ENCODE data around the gene RASGRP4. TPM values are rescaled to one million over a fixed set of nuclear protein-coding genes. Genes with fewer than 3 reads are reported as not detected.
A peak's percentile ranks its signal among the peaks of the same experiment; 100 is the strongest.
"Not testable (repeated sequence)": the region's sequence is repeated elsewhere in the genome, so short reads cannot be mapped to it uniquely, and the experiment has no call there.

RASGRP4 gene
- total RNA-seq, 2 experiments from 2014 or later = 0.22 to 0.23 TPM

DNA sequence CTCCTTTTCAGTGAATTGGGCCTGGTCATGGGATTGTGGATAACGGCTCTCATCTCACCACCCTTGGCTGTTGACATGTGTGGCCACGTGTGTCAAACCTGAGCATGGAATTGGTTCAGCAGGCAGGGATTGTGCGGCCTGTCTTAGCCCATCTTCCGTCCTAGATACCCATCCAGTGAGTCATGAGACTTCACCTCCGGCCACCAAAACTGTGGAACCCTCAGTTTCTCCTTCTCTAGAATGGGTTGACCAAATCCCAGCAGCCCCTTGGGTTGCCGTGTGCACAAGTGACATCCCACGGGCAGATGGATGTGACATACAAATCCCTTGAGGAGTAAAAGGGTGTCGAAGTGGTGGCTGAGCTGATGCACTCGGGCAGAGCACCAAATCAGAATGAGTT, 44.9 kb downstream of the RASGRP4 start:
- H3K4me3 Mint-ChIP-seq = no peak overlapping the region
- no peak overlapping the region for H3K27ac Mint-ChIP-seq
- DNase-seq = no peak
- H3K36me3 Mint-ChIP-seq = peaks cover 71% of the 10 kb centered on the region
- H3K4me1 Mint-ChIP-seq = peaks cover 10% of the 10 kb centered on the region
- peaks cover 15% of the 10 kb centered on the region for H3K27me3 Mint-ChIP-seq
- H3K9me3 Mint-ChIP-seq = no peaks in the 10 kb centered on the region

DNA sequence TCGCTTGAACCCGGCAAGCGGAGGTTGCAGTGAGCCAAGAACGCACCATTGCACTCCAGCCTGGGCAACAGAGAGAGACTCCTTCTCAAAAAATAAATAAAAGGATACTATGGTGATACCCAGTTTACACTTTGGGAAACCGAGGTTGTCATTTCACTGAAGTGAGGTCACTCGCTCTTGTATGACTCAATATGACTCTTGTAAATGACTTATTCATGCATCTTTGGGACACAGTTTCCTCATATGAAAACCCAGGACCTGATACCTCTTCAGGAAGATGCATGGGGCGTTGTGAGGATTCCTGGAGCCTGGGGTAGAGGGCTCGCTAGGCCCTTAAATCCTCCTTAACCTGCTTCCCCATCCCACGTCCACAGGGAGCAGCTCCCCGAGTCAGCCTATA, 47.2 kb downstream of the RASGRP4 start:
- Mint-ChIP-seq H3K27ac (no peak overlapping the region), H3K27me3 (peaks cover 2% of the 10 kb centered on the region), H3K4me1 (peaks cover 15% of the 10 kb centered on the region), H3K36me3 (peaks cover 71% of the 10 kb centered on the region), H3K9me3 (no peaks in the 10 kb centered on the region), H3K4me3 (no peak overlapping the region)
- DNase-seq = no peak

DNA sequence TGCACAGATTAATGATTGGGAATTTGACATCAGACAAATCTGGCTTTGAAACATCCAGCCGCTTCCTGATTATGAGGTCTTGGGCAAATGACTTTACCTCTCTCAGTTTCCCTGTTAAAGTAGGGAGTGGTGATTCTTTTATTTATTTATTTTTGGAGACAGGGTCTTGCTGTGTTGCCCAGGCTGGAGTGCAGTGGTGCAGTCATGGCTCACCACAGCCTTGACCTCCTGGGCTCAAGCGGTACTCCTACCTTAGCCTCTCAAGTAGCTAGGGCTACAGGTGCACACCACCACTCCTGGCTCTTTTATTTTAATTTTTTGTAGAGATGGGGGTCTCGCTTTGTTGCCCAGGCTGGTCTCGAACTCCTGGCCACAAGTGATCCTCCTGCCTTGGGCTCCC, 49.0 kb downstream of the RASGRP4 start:
- H3K9me3 Mint-ChIP-seq = no peaks in the 10 kb centered on the region
- H3K36me3 Mint-ChIP-seq = peaks cover 57% of the 10 kb centered on the region
- no peaks in the 10 kb centered on the region for H3K27me3 Mint-ChIP-seq
- no peak for DNase-seq
- peaks cover 15% of the 10 kb centered on the region for H3K4me1 Mint-ChIP-seq
- no peak overlapping the region for H3K27ac Mint-ChIP-seq
- H3K4me3 Mint-ChIP-seq = no peak overlapping the region

DNA sequence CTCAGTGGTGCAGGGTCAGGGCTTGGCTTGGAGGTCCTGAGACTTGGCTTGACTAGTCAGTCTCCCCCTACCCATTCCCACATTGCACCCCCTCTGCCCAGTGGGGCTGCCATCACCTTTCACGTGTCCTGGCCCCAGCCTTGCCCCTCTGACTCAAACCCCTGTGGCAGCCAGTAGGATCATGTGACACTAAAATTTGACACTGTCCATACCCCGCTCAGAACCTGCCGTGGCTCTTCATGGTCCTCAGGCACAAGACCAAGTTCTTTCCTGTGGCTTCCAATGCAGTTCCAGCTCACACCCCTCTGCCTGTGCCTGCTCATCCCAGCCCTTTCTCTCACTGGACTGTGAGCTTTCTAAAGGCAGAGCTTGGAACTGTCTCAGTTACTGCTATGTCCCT, 49.4 kb downstream of the RASGRP4 start:
- Mint-ChIP-seq H3K9me3 (no peaks in the 10 kb centered on the region), H3K27me3 (no peaks in the 10 kb centered on the region), H3K4me1 (peaks cover 15% of the 10 kb centered on the region), H3K4me3 (peak overlapping the region; percentile 98), H3K27ac (no peak overlapping the region), H3K36me3 (peaks cover 52% of the 10 kb centered on the region)
- no peak for DNase-seq

DNA sequence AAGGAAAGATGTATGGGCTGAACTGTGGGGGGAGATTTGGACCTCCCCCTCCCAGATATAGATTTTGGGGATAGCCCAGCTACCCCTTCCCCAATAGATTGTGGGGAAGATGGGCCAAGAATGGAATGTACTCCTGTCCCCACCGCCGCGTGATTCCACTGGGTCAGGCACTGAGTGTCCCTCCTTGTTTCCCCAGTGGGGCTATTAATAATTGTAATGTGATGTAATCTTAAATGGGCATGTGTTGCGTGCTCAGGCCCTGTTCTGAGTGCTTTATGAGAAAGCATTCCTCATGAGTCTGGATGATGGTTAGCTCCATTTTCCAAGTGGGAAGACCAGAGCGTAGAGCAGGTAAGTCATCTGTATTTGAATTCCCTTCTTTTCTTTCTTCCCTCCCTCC, 50.3 kb downstream of the RASGRP4 start:
- peak overlapping the region; percentile 98 for H3K4me3 Mint-ChIP-seq
- H3K27me3 Mint-ChIP-seq = no peaks in the 10 kb centered on the region
- no peaks in the 10 kb centered on the region for H3K9me3 Mint-ChIP-seq
- peaks cover 46% of the 10 kb centered on the region for H3K36me3 Mint-ChIP-seq
- DNase-seq = no peak
- H3K27ac Mint-ChIP-seq = peak overlapping the region; percentile 94
- peaks cover 15% of the 10 kb centered on the region for H3K4me1 Mint-ChIP-seq

DNA sequence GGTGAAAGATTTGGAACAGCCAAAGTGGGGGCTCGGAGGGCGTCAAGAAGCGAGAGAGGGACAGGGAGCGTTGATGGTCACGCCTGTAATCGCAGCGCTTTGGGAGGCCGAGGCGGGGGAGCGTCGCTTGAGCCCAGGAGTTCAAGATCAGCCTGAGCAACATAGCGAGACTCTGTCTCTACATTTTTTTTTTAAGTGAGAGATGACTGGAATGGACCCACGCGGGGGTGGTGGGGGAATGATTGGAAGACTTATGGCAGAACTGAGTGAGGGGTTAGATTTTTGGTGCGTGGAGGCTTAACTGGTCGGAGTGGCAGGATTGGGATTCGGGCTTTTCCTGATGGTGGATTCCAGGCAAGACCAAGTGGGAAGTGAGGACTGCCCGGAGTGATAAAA, 50.9 kb downstream of the RASGRP4 start:
- Mint-ChIP-seq H3K27ac (peak overlapping the region; percentile 94), H3K4me1 (peaks cover 15% of the 10 kb centered on the region), H3K4me3 (peak overlapping the region; percentile 98), H3K27me3 (peaks cover 6% of the 10 kb centered on the region), H3K9me3 (no peaks in the 10 kb centered on the region), H3K36me3 (peaks cover 42% of the 10 kb centered on the region)
- no peak for DNase-seq

DNA sequence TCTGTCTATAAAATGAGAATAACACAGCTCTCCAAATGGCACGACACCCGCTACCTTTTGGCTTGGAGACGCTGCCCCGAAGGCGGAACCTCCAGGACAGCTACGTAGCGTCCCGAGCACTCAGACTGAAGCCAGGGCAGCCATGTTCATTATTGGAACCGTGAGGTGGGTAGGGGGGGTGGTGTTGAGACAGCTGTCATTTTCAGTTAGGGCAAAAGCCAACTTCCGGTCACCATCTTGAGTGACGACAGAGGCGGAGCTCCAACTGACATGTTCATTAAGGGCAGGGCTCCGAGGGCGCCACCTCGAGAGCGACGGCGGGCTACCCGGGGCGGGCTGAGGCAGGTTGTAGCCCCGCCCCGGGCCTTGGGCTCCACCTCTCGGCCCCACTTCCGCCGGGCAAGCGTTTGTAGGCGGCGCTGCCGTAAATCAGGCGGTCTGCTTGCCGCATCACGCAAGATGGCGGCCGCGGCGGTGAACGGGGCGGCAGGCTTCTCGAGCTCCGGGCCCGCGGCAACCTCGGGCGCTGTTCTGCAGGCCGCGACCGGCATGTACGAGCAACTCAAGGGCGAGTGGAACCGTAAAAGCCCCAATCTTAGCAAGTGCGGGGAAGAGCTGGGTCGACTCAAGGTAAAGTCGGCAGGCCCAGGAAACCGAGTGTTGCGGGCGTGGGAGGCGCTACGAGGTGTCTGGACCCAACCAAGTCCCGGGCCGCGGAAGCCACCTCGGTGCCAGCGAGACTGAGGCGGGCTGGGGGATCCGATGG, 51.5 kb downstream of the RASGRP4 start, which contains the start of gene PSMD8:
PSMD8 (plus strand) TSS at position 240 of the 766 bp plus-strand sequence; CDS start at position 271, 31 bp downstream.
- peak; percentile 99 for DNase-seq
- Mint-ChIP-seq H3K36me3 (peaks cover 39% of the 10 kb centered on the region), H3K9me3 (no peaks in the 10 kb centered on the region), H3K27me3 (peaks cover 6% of the 10 kb centered on the region), H3K4me3 (peak within 1 kb of the TSS; percentile 98), H3K4me1 (peaks cover 14% of the 10 kb centered on the region), H3K27ac (peak within 1 kb of the TSS; percentile 94)

DNA sequence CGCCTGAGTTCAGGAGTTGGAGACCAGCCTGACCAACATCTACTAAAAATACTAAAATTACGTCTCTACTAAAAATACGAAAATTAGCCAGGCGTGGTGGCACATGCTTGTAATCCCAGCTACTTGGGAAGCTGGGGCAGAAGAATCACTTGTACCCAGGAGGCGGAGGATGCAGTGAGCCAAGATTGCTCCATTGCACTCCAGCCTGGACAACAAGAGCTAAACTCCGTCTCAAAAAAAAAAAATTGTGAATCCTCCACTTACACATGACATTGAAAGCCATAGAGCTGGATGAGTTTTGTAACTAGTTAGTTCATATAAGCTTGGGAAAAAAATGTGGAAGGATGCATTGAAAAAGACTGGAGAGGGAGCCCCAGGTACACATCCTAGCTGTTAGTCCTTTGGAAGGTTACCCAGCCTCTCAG, 52.1 kb downstream of the RASGRP4 start:
- Mint-ChIP-seq H3K36me3 (peaks cover 33% of the 10 kb centered on the region), H3K27me3 (peaks cover 6% of the 10 kb centered on the region), H3K4me3 (peak overlapping the region; percentile 83), H3K9me3 (no peaks in the 10 kb centered on the region), H3K27ac (peak overlapping the region; percentile 91), H3K4me1 (peaks cover 13% of the 10 kb centered on the region)
- no peak for DNase-seq

DNA sequence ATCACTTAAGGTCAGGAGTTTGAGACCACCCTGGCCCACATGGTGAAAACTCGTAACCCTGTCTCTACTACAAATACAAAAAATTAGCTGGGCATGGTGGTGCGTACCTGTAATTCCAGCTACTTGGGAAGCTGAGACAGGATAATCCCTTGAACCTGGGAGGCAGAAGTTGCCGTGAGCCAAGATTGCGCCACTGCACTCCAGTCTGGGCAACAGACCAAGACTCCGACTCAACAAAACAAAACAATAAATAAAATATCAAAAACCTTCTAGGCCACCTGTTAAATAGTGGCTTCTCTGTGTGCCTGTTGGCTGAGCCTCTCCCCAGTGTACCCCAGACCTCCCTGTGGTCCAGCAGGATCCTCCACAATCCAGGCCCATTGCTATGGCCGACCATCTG, 54.9 kb downstream of the RASGRP4 start:
- no peak for DNase-seq
- Mint-ChIP-seq H3K9me3 (no peaks in the 10 kb centered on the region), H3K4me3 (no peak overlapping the region), H3K27me3 (peaks cover 23% of the 10 kb centered on the region), H3K27ac (no peak overlapping the region), H3K4me1 (peaks cover 7% of the 10 kb centered on the region), H3K36me3 (peaks cover 14% of the 10 kb centered on the region)

DNA sequence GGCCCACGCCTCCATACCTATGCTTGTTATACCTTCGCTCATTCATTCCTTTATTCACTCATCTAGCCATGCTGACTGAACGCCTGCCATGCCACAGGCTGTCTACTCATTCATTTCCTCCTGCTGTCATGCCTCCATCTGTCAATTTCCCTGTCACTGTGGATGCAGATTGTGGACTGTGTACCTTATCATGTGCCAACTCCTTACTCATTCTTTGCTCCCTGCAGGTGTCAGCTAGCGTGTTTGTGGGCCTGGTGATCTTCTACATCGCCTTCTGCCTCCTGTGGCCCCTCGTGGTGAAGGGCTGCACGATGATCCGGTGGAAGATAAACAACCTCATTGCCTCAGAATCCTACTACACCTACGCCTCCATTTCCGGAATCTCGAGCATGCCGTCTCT, 55.7 kb downstream of the RASGRP4 start:
- H3K27me3 Mint-ChIP-seq = peaks cover 26% of the 10 kb centered on the region

DNA sequence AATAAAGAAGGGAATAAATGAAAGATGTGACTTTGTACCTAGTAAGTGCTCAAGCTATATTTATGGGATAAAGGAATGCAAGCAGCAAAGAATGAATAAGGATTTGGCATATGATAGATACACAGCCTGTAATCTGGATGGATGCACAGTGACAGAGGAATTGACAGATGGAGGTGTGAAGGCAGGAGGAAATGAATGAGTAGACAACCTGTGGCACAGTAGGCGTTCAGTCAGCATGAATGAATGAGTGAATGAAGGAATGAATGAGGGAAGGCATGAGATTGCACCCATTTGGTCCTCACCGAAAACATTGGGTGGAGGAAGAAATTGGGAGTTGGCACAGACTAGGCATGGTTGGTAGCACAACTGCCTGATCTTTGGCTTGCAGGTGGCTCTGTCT, 56.4 kb downstream of the RASGRP4 start:
- Mint-ChIP-seq H3K4me1 (peaks cover 3% of the 10 kb centered on the region), H3K36me3 (peaks cover under 1% of the 10 kb centered on the region), H3K4me3 (no peak overlapping the region), H3K27me3 (peaks cover 26% of the 10 kb centered on the region), H3K9me3 (no peaks in the 10 kb centered on the region), H3K27ac (no peak overlapping the region)
- no peak for DNase-seq

More for the DNA sequence above, 55.7 kb downstream of the RASGRP4 start:
- Mint-ChIP-seq H3K9me3 (no peaks in the 10 kb centered on the region), H3K36me3 (peaks cover 7% of the 10 kb centered on the region), H3K4me1 (peaks cover 3% of the 10 kb centered on the region), H3K4me3 (no peak overlapping the region), H3K27ac (no peak overlapping the region)
- no peak for DNase-seq

DNA sequence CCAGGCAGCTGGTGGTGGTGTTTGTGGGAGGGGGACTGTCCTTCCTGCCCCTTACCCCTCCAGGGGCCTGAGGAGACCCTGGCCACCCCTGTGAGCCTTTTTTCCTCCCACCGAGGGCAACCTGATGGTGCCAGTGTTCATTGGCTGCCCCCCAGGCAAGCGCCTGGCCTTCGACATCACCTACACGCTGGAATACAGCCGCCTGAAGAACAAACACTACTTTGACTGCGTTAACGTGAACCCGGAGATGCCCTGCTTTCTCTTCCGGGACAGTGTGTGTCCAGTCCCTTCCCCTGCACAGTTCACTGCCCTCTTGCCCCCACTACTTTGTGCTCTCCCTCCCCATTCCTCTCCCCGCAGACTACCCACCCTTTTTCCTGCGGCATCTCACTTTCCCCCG, 59.0 kb downstream of the RASGRP4 start:
- peaks cover 26% of the 10 kb centered on the region for H3K27me3 Mint-ChIP-seq
- H3K9me3 Mint-ChIP-seq = no peaks in the 10 kb centered on the region
- no peak overlapping the region for H3K27ac Mint-ChIP-seq
- no peaks in the 10 kb centered on the region for H3K36me3 Mint-ChIP-seq
- H3K4me1 Mint-ChIP-seq = peaks cover under 1% of the 10 kb centered on the region
- H3K4me3 Mint-ChIP-seq = no peak overlapping the region
- DNase-seq = no peak

DNA sequence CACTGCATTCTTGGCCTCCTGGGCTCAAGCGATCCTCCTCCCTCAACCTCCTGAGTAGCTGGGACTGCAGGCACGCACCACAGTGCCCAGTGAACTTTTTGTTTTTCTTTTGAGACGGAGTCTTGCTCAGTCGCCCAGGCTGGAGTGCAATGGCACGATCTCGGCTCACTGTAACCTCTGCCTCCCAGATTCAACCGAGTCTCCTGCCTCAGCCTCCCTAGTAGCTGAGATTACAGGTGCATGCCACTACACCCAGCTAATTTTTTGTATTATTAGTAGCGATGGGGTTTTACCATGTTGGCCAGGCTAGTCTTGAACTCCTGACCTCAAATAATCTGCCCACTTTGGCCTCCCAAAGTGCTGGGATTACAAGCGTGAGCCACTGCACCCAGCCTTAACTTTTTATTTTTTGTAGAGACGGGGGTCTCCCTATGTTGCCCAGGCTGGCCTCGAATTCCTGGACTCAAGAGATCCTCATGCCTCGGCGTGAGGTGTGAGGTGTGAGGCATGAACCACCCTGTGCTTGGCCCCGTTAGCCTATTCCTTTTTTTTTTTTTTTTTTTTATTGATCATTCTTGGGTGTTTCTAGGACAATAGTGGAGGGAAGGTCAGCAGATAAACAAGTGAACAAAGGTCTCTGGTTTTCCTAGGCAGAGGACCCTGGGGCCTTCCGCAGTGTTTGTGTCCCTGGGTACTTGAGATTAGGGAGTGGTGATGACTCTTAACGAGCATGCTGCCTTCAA, 62.9 kb downstream of the RASGRP4 start:
- H3K27me3 Mint-ChIP-seq = peaks cover 39% of the 10 kb centered on the region
- peak overlapping the region; percentile 51 for H3K4me3 Mint-ChIP-seq
- DNase-seq, H3K4me1 Mint-ChIP-seq, H3K36me3 Mint-ChIP-seq, H3K27ac Mint-ChIP-seq, H3K9me3 Mint-ChIP-seq: not testable (repeated sequence)

DNA sequence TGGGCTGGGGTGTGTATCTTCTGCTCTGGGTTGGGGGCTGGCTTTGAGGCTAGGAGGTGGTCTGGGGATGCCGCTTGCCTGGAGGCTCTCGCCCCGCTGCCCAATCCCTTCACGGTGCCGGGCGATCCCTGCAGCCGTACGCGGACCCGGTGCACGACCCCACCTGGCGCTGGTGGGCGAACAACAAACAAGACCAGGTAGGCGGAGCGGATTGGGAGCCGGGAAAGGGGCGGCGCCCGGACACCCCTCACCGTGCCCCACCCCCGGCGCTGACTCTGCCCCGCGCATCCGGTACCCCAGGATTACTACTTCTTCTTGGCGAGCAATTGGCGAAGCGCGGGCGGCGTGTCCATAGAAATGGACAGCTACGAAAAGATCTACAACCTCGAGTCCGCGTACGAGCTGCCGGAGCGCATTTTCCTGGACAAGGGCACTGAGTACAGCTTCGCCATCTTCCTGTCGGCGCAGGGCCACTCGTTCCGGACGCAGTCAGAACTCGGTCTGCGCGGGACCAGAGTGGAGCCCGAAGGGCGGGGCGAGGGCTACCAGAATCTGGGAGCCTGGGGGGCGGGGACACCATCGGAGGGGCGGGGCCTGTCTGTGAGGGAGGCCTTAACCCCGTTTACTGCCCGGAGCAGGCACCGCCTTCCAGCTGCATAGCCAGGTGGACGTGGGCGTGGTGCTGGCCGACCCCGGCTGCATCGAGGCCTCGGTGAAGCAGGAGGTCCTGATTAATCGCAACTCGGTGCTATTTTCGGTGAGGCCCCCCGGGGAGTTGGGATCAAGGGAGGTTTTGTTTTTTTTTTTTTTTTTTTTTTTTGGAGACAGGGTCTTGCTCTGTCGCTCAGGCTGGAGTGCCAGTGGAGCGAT, 63.7 kb downstream of the RASGRP4 start:
- Mint-ChIP-seq H3K27me3 (peaks cover 32% of the 10 kb centered on the region), H3K9me3 (no peaks in the 10 kb centered on the region), H3K27ac (peak overlapping the region; percentile 58), H3K4me1 (peaks cover 9% of the 10 kb centered on the region), H3K4me3 (peak overlapping the region; percentile 80), H3K36me3 (no peaks in the 10 kb centered on the region)
- peak; percentile 81 for DNase-seq

DNA sequence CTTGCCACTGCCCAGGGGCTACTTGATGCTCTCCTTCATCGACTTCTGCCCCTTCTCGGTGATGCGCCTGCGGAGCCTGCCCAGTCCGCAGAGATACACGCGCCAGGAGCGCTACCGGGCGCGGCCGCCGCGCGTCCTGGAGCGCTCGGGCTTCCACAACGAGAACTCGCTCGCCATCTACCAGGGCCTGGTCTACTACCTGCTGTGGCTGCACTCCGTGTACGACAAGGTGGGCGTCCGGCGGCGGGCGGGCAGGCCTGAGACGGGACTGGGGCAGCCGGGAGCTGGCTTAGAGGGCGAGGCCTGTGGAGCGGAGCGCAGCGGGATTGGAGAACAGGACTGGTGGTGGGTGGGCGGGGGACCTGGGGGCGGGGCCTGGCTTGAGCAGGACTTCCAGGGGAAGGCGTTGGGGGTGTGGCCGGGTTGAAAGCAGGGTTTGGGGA, 64.4 kb downstream of the RASGRP4 start:
- H3K9me3 Mint-ChIP-seq = no peaks in the 10 kb centered on the region

More for the DNA sequence above, 64.4 kb downstream of the RASGRP4 start:
- no peak overlapping the region for H3K27ac Mint-ChIP-seq
- H3K4me3 Mint-ChIP-seq = peak overlapping the region; percentile 80
- H3K36me3 Mint-ChIP-seq = no peaks in the 10 kb centered on the region
- H3K4me1 Mint-ChIP-seq = peaks cover 9% of the 10 kb centered on the region
- peaks cover 32% of the 10 kb centered on the region for H3K27me3 Mint-ChIP-seq
- DNase-seq = peak; percentile 78

Data from activated naive CD8-positive, alpha-beta T cell treated with anti-CD3 and anti-CD28 coated beads for 36 hours (primary cell).